Body of pancreas (tissue), 4 donors: Measurements from ENCODE around the gene SLC44A1.

Experiments
- POLR2A ChIP-seq, 3 donors: fragments of 450-650 bp; IDR thresholded peaks; one replicate each; pipeline ENCODE4 v1.6.1; 2016; ENCODE audit warnings: antibody characterized with exemption in 3 of 3, mild to moderate bottlenecking in 2 of 3
- TF ChIP-seq, protein P1 (sequence below), 7 experiments: fragments of 450-650 bp in 4 of 7; fragments of 200-600 bp in 3 of 7; sonication (generic) in 3 of 7; IDR thresholded peaks; one replicate each; pipeline ENCODE4 v1.5.1; 2016 to 2019; ENCODE audit warnings: antibody characterized with exemption in 7 of 7

DNA sequence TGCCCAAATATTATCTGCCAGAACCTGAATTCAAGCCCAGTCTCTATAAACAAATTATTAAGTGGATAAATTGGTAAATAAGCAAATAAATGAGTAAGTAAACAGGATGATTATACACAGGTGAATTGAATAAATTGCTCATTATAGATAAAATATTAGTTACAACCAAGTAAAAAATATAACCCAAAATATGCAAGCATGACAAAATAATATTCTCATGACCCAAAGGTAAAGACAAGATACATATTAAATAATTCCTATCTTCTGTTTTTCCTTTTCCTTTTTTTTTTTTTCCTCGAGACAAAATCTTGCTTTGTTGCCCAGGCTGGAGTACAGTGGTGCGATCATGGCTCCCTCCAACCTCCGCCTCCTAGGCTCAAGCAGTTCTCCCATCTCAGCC is 182.2 kb downstream of the SLC44A1 start:
- TF ChIP-seq, protein P1, sequence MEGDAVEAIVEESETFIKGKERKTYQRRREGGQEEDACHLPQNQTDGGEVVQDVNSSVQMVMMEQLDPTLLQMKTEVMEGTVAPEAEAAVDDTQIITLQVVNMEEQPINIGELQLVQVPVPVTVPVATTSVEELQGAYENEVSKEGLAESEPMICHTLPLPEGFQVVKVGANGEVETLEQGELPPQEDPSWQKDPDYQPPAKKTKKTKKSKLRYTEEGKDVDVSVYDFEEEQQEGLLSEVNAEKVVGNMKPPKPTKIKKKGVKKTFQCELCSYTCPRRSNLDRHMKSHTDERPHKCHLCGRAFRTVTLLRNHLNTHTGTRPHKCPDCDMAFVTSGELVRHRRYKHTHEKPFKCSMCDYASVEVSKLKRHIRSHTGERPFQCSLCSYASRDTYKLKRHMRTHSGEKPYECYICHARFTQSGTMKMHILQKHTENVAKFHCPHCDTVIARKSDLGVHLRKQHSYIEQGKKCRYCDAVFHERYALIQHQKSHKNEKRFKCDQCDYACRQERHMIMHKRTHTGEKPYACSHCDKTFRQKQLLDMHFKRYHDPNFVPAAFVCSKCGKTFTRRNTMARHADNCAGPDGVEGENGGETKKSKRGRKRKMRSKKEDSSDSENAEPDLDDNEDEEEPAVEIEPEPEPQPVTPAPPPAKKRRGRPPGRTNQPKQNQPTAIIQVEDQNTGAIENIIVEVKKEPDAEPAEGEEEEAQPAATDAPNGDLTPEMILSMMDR (IDR thresholded peaks at IDR 0.05) = no peak
- TF ChIP-seq POLR2A (IDR thresholded peaks at IDR 0.05) = no peak
